Activated CD8-positive, alpha-beta T cell treated with anti-CD3 and anti-CD28 coated beads for 36 hours (primary cell): Measurements from ENCODE around the gene CNTNAP2. TPM values are rescaled to one million over a fixed set of nuclear protein-coding genes. Genes with fewer than 3 reads are reported as not detected.

ENCODE experiments used
- ATAC-seq: fragments of 200-7000 bp; cut with Tn5 transposase; one replicate; pipeline ENCODE4 v1.10.0; 2021; ENCODE audit warnings: mild to moderate bottlenecking, moderate library complexity
- CTCF ChIA-PET: fragments of 350-600 bp; sonication (Branson Sonifier 250); formaldehyde crosslinking; loops from one replicate; lab custom pipeline; 2021; ENCODE audit warnings: antibody characterized with exemption; lab: Charles Lee
- POLR2A ChIA-PET: fragments of 350-600 bp; sonication (Branson Sonifier 250); formaldehyde crosslinking; loops from one replicate; lab custom pipeline; 2021; ENCODE audit warnings: antibody characterized with exemption; lab: Charles Lee
- DNase-seq: peaks from one replicate; pipeline ENCODE4 v3.0.0-alpha.2; 2020
- H3K27ac Mint-ChIP-seq: one replicate; pipeline ENCODE4 v1.8.0; 2021; ENCODE audit warnings: mild to moderate bottlenecking, mixed read lengths
- H3K27me3 Mint-ChIP-seq: one replicate; pipeline ENCODE4 v1.8.0; 2021; ENCODE audit warnings: mixed read lengths
- H3K36me3 Mint-ChIP-seq: one replicate; pipeline ENCODE4 v1.8.0; 2021; ENCODE audit warnings: low read depth, mixed read lengths
- H3K4me1 Mint-ChIP-seq: one replicate; pipeline ENCODE4 v1.8.0; 2021; ENCODE audit warnings: low read depth, mixed read lengths
- H3K4me3 Mint-ChIP-seq: one replicate; pipeline ENCODE4 v1.8.0; 2021; ENCODE audit warnings: mild to moderate bottlenecking, moderate library complexity, mixed read lengths
- H3K9me3 Mint-ChIP-seq: one replicate; pipeline ENCODE4 v1.8.0; 2021; ENCODE audit warnings: mixed read lengths
- intact Hi-C: fragments of 100-400 bp; cut with micrococcal nuclease; formaldehyde crosslinking; loops from one replicate; pipeline ENCODE4 v1.10.0; 2022
- total RNA-seq, 2 experiments: library from RNA; stranded (reverse); gene quantifications; one replicate each; pipeline ENCODE4 v1.2.3, GENCODE V29; 2021
- TF ChIP-seq, protein P1 (sequence below): fragments of 200-600 bp; IDR thresholded peaks from one replicate; pipeline ENCODE4 v1.8.0; 2022; ENCODE audit warnings: antibody characterized with exemption, mild to moderate bottlenecking

CNTNAP2 gene
- total RNA-seq, 2 experiments from 2014 or later = not detected

DNA sequence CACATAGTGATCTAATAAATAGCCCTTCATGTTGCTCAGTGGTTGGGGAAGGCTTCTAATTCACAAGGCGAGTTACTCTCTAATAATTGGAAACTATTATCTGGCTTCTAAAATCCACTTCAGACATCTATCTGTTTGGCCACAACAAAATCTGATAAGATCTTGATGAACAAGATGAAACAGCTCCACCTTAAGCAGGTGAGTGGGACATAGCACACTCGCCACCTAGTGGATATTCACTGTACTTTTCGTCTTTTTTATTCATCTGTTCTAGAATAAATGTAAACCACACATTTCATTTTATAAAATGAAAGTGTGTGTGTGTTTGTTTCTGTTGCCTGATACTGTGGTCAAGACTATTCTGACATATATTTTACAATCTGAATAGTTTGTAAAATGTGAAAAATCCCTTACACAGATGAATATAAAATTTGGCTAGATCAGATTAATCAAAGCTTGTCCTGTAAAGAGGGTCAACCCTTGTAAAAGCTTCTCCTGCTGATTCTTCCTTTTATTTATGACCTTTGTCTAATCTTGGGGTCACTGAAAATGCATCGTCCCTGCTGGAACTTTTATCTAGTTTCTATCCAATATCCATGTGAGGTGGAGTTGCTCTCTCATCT, 26.5 kb upstream of the CNTNAP2 start:
- TF ChIP-seq, protein P1, sequence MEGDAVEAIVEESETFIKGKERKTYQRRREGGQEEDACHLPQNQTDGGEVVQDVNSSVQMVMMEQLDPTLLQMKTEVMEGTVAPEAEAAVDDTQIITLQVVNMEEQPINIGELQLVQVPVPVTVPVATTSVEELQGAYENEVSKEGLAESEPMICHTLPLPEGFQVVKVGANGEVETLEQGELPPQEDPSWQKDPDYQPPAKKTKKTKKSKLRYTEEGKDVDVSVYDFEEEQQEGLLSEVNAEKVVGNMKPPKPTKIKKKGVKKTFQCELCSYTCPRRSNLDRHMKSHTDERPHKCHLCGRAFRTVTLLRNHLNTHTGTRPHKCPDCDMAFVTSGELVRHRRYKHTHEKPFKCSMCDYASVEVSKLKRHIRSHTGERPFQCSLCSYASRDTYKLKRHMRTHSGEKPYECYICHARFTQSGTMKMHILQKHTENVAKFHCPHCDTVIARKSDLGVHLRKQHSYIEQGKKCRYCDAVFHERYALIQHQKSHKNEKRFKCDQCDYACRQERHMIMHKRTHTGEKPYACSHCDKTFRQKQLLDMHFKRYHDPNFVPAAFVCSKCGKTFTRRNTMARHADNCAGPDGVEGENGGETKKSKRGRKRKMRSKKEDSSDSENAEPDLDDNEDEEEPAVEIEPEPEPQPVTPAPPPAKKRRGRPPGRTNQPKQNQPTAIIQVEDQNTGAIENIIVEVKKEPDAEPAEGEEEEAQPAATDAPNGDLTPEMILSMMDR = peak; percentile 73
- POLR2A ChIA-PET = no interaction called here
- Mint-ChIP-seq H3K27me3 (no peaks in the 10 kb centered on the region), H3K27ac (no peak overlapping the region), H3K4me1 (no peaks in the 10 kb centered on the region), H3K36me3 (no peaks in the 10 kb centered on the region), H3K9me3 (no peaks in the 10 kb centered on the region), H3K4me3 (no peak overlapping the region)
- intact Hi-C loops = loop anchor here (2.0 kb wide), 1 partner anchor 1053 kb away; no protein-coding TSS in a partner anchor
- no peak for ATAC-seq
- CTCF ChIA-PET = interaction anchor here (0.7 to 1.9 kb wide), 7 partner anchors 9 to 1175 kb away, joined by 3 to 9 read pairs (median 4); no protein-coding TSS in a partner anchor
- DNase-seq = peak; percentile 6

DNA sequence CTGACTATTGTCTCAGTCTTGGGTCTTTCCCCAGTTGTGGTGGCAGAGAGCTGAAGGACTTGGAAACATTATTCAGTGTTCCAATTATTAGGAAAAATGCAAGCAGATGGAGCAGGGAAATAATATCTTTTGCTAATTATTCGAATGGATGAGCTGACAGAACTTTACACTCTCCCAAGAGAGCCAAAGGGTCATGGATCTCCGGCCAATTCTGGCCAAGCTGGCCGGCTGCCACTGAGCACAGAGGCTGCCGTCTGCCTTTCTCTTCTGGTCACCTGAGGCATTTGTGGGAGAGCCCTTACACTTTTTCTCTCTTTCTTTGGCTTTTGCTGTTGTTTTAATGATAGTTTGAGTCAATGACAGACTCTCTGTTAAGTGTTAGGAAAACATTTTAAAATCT, 22.2 kb upstream of the CNTNAP2 start:
- TF ChIP-seq, protein P1 = no peak
- ChIA-PET CTCF (no interaction called here), POLR2A (no interaction called here)
- Mint-ChIP-seq H3K36me3 (no peaks in the 10 kb centered on the region), H3K9me3 (no peaks in the 10 kb centered on the region), H3K4me3 (no peak overlapping the region), H3K27me3 (no peaks in the 10 kb centered on the region), H3K4me1 (no peaks in the 10 kb centered on the region), H3K27ac (no peak overlapping the region)
- intact Hi-C loops = no loop called here
- no peak for DNase-seq
- no peak for ATAC-seq

- H3K4me1 Mint-ChIP-seq = no peaks in the 10 kb centered on the region
- H3K4me3 Mint-ChIP-seq = no peak overlapping the region
- DNase-seq = no peak
- TF ChIP-seq, protein P1 = no peak
- ChIA-PET CTCF (no interaction called here), POLR2A (no interaction called here)
- no peak for ATAC-seq
- H3K36me3 Mint-ChIP-seq = no peaks in the 10 kb centered on the region
- H3K27me3 Mint-ChIP-seq = no peaks in the 10 kb centered on the region
- H3K9me3 Mint-ChIP-seq = no peaks in the 10 kb centered on the region
- no peak overlapping the region for H3K27ac Mint-ChIP-seq
- intact Hi-C loops = no loop called here
Observed at GRCh38 chr7:146096994-146097393, 19.6 kb upstream of the CNTNAP2 start.

GRCh38 chr7:146106319-146106718, 10.3 kb upstream of the CNTNAP2 start:
- Mint-ChIP-seq H3K9me3 (peaks cover 1% of the 10 kb centered on the region), H3K27me3 (no peaks in the 10 kb centered on the region), H3K27ac (no peak overlapping the region), H3K4me1 (no peaks in the 10 kb centered on the region), H3K4me3 (no peak overlapping the region), H3K36me3 (no peaks in the 10 kb centered on the region)
- intact Hi-C loops = no loop called here
- CTCF ChIA-PET = interaction anchor here (1.2 kb wide), 1 partner anchor 17 kb away, joined by 3 read pairs; no protein-coding TSS in a partner anchor
- POLR2A ChIA-PET = no interaction called here
- ATAC-seq (no peak), DNase-seq (no peak)
- TF ChIP-seq, protein P1 = no peak

DNA sequence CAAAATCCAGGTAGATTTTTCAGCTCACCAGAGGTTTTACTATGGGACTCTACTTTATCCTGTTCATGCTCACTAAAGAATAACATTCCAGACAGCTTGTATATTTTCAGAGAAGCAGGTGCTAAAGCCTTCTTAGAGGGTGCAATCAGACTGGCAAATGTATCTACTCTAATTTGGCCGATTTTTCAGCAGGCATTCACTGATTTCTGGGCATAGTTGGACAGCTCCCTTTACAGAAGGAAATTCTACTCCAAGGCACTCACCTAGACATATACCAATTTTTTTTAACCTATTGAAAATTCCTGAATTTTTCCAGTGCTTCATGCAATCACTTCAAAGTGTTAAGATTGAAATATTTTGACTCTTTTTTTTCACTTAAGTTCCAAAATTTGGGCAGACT, 3.8 kb upstream of the CNTNAP2 start:
- H3K4me1 Mint-ChIP-seq = peaks cover 7% of the 10 kb centered on the region
- intact Hi-C loops = no loop called here
- peaks cover 5% of the 10 kb centered on the region for H3K9me3 Mint-ChIP-seq
- CTCF ChIA-PET = no interaction called here
- H3K4me3 Mint-ChIP-seq = no peak overlapping the region
- POLR2A ChIA-PET = no interaction called here
- ATAC-seq (no peak), DNase-seq (no peak)
- H3K27me3 Mint-ChIP-seq = peaks cover 27% of the 10 kb centered on the region
- H3K36me3 Mint-ChIP-seq = no peaks in the 10 kb centered on the region
- H3K27ac Mint-ChIP-seq = no peak overlapping the region
- TF ChIP-seq, protein P1 = no peak
